Stimulated activated effector memory CD8-positive, alpha-beta T cell treated with anti-CD3 and anti-CD28 coated beads, Interleukin-12 subunit alpha, Interleukin-12 subunit beta, amount 100 ng/mL, for 72 hours (primary cell): ENCODE data around the gene SCLT1.
"Not testable (repeated sequence)": the region's sequence is repeated elsewhere in the genome, so short reads cannot be mapped to it uniquely, and the experiment has no call there.

ENCODE experiments used
- ATAC-seq: fragments of 150-1000 bp; cut with Tn5 transposase; 2 replicates; pipeline ENCODE4 v1.10.0; 2021
- DNase-seq, 2 donors: peaks; one replicate each; pipeline ENCODE4 v3.0.0; 2021 to 2022; ENCODE audit warnings: low spot score in 2 of 2
- H3K27ac Mint-ChIP-seq: one replicate; pipeline ENCODE4 v1.8.0; 2022; ENCODE audit warnings: mild to moderate bottlenecking, mixed read lengths
- H3K36me3 Mint-ChIP-seq: one replicate; pipeline ENCODE4 v1.8.0; 2022; ENCODE audit warnings: mild to moderate bottlenecking, mixed read lengths
- H3K4me1 Mint-ChIP-seq: one replicate; pipeline ENCODE4 v1.8.0; 2022; ENCODE audit warnings: mixed read lengths
- H3K4me3 Mint-ChIP-seq: one replicate; pipeline ENCODE4 v1.8.0; 2022; ENCODE audit warnings: mild to moderate bottlenecking, mixed read lengths
- H3K9me3 Mint-ChIP-seq: one replicate; pipeline ENCODE4 v1.8.0; 2022; ENCODE audit warnings: mixed read lengths

SCLT1 gene

GRCh38 chr4:129094347-129094746, 1.0 kb upstream of the SCLT1 start:
- no peak overlapping the region for H3K27ac Mint-ChIP-seq
- DNase-seq, result no peak
- ATAC-seq, result no peak
- H3K4me3 Mint-ChIP-seq, result no peak overlapping the region
- H3K4me1 Mint-ChIP-seq, result peaks cover 26% of the 10 kb centered on the region
- no peaks in the 10 kb centered on the region for H3K36me3 Mint-ChIP-seq
- H3K9me3 Mint-ChIP-seq, result no peaks in the 10 kb centered on the region

- ATAC-seq (no peak), DNase-seq (no peak)
- Mint-ChIP-seq H3K27ac (no peak overlapping the region), H3K4me3 (no peak overlapping the region), H3K4me1 (peaks cover 36% of the 10 kb centered on the region), H3K36me3 (no peaks in the 10 kb centered on the region), H3K9me3 (no peaks in the 10 kb centered on the region)
These were observed 628 bp downstream of the SCLT1 start for GRCh38 chr4:129092631-129093190.

GRCh38 chr4:129087516-129087915, 5.8 kb downstream of the SCLT1 start:
- H3K36me3 Mint-ChIP-seq, result no peaks in the 10 kb centered on the region
- ATAC-seq, result no peak
- peaks cover 29% of the 10 kb centered on the region for H3K4me1 Mint-ChIP-seq
- no peaks in the 10 kb centered on the region for H3K9me3 Mint-ChIP-seq
- no peak overlapping the region for H3K4me3 Mint-ChIP-seq
- H3K27ac Mint-ChIP-seq, result no peak overlapping the region
- no peak for DNase-seq

GRCh38 chr4:129085472-129085871, 7.9 kb downstream of the SCLT1 start:
- peaks cover 15% of the 10 kb centered on the region for H3K36me3 Mint-ChIP-seq
- H3K4me1 Mint-ChIP-seq, result peaks cover 29% of the 10 kb centered on the region
- H3K27ac Mint-ChIP-seq, result no peak overlapping the region

GRCh38 chr4:129082302-129082701, 11.0 kb downstream of the SCLT1 start:
- peaks cover 7% of the 10 kb centered on the region for H3K9me3 Mint-ChIP-seq
- H3K36me3 Mint-ChIP-seq, result peaks cover 29% of the 10 kb centered on the region
- DNase-seq, result no peak
- H3K4me1 Mint-ChIP-seq, result peaks cover 21% of the 10 kb centered on the region
- ATAC-seq, result no peak
- H3K4me3 Mint-ChIP-seq, result no peak overlapping the region
- no peak overlapping the region for H3K27ac Mint-ChIP-seq

More at GRCh38 chr4:129085472-129085871, 7.9 kb downstream of the SCLT1 start:
- Mint-ChIP-seq H3K9me3 (peaks cover 2% of the 10 kb centered on the region), H3K4me3 (no peak overlapping the region)
- ATAC-seq (no peak), DNase-seq (no peak)

GRCh38 chr4:129080129-129080528, 13.2 kb downstream of the SCLT1 start:
- H3K4me3 Mint-ChIP-seq, result no peak overlapping the region
- DNase-seq (no peak), ATAC-seq (no peak)
- H3K27ac Mint-ChIP-seq, result no peak overlapping the region
- peaks cover 13% of the 10 kb centered on the region for H3K4me1 Mint-ChIP-seq
- H3K9me3 Mint-ChIP-seq, result peaks cover 11% of the 10 kb centered on the region
- H3K36me3 Mint-ChIP-seq, result peaks cover 32% of the 10 kb centered on the region

- H3K4me3 Mint-ChIP-seq, result no peak overlapping the region
- no peak overlapping the region for H3K27ac Mint-ChIP-seq
- peaks cover 6% of the 10 kb centered on the region for H3K4me1 Mint-ChIP-seq
- H3K9me3 Mint-ChIP-seq, result peaks cover 18% of the 10 kb centered on the region
- H3K36me3 Mint-ChIP-seq, result peaks cover 42% of the 10 kb centered on the region
- DNase-seq, result no peak
- no peak for ATAC-seq
These were observed 16.0 kb downstream of the SCLT1 start for GRCh38 chr4:129077326-129077725.

- not testable (repeated sequence) for ATAC-seq, H3K27ac Mint-ChIP-seq, H3K4me3 Mint-ChIP-seq, DNase-seq, H3K4me1 Mint-ChIP-seq
- Mint-ChIP-seq H3K9me3 (peaks cover 22% of the 10 kb centered on the region), H3K36me3 (peaks cover 11% of the 10 kb centered on the region)
These were observed 23.8 kb downstream of the SCLT1 start for GRCh38 chr4:129069537-129069936.

GRCh38 chr4:129064717-129065116, 28.6 kb downstream of the SCLT1 start:
- Mint-ChIP-seq H3K27ac (no peak overlapping the region), H3K4me3 (no peak overlapping the region), H3K36me3 (no peaks in the 10 kb centered on the region), H3K9me3 (peaks cover 17% of the 10 kb centered on the region), H3K4me1 (no peaks in the 10 kb centered on the region)
- DNase-seq (no peak), ATAC-seq (no peak)

GRCh38 chr4:129063640-129064039, 29.7 kb downstream of the SCLT1 start:
- no peaks in the 10 kb centered on the region for H3K4me1 Mint-ChIP-seq

GRCh38 chr4:129062580-129062979, 30.8 kb downstream of the SCLT1 start:
- Mint-ChIP-seq H3K36me3 (no peaks in the 10 kb centered on the region), H3K4me1 (no peaks in the 10 kb centered on the region), H3K27ac (no peak overlapping the region), H3K9me3 (peaks cover 27% of the 10 kb centered on the region), H3K4me3 (no peak overlapping the region)
- DNase-seq (no peak), ATAC-seq (no peak)

More at GRCh38 chr4:129063640-129064039, 29.7 kb downstream of the SCLT1 start:
- DNase-seq (no peak), ATAC-seq (no peak)
- no peak overlapping the region for H3K27ac Mint-ChIP-seq
- peaks cover 22% of the 10 kb centered on the region for H3K9me3 Mint-ChIP-seq
- H3K4me3 Mint-ChIP-seq, result no peak overlapping the region
- no peaks in the 10 kb centered on the region for H3K36me3 Mint-ChIP-seq

GRCh38 chr4:129059028-129059427, 34.3 kb downstream of the SCLT1 start:
- DNase-seq (no peak), ATAC-seq (no peak)
- Mint-ChIP-seq H3K4me1 (no peaks in the 10 kb centered on the region), H3K36me3 (no peaks in the 10 kb centered on the region), H3K9me3 (peaks cover 41% of the 10 kb centered on the region), H3K4me3 (no peak overlapping the region), H3K27ac (no peak overlapping the region)

- DNase-seq, result no peak
- no peak overlapping the region for H3K4me3 Mint-ChIP-seq
- peaks cover under 1% of the 10 kb centered on the region for H3K9me3 Mint-ChIP-seq
- no peaks in the 10 kb centered on the region for H3K4me1 Mint-ChIP-seq
- peaks cover 7% of the 10 kb centered on the region for H3K36me3 Mint-ChIP-seq
- no peak overlapping the region for H3K27ac Mint-ChIP-seq
- peak; percentile 97 for ATAC-seq
These were observed 47.0 kb downstream of the SCLT1 start for GRCh38 chr4:129046055-129046959.

GRCh38 chr4:129043523-129043922, 49.8 kb downstream of the SCLT1 start:
- Mint-ChIP-seq H3K4me3 (no peak overlapping the region), H3K4me1 (no peaks in the 10 kb centered on the region), H3K36me3 (peaks cover 7% of the 10 kb centered on the region), H3K27ac (no peak overlapping the region), H3K9me3 (no peaks in the 10 kb centered on the region)
- ATAC-seq, result no peak
- DNase-seq, result no peak

GRCh38 chr4:129040471-129040870, 52.9 kb downstream of the SCLT1 start:
- no peak for ATAC-seq
- no peak for DNase-seq
- H3K4me3 Mint-ChIP-seq, result no peak overlapping the region
- H3K27ac Mint-ChIP-seq, result no peak overlapping the region
- no peaks in the 10 kb centered on the region for H3K9me3 Mint-ChIP-seq
- peaks cover 13% of the 10 kb centered on the region for H3K36me3 Mint-ChIP-seq
- H3K4me1 Mint-ChIP-seq, result no peaks in the 10 kb centered on the region

- H3K4me3 Mint-ChIP-seq, result no peak overlapping the region
- no peak overlapping the region for H3K27ac Mint-ChIP-seq
- DNase-seq, result no peak
- H3K36me3 Mint-ChIP-seq, result peaks cover 7% of the 10 kb centered on the region
- no peak for ATAC-seq
- H3K4me1 Mint-ChIP-seq, result no peaks in the 10 kb centered on the region
- H3K9me3 Mint-ChIP-seq, result no peaks in the 10 kb centered on the region
These were observed 56.2 kb downstream of the SCLT1 start for GRCh38 chr4:129037093-129037492.
